NCI-H774 (cell line): Measurements from ENCODE around the gene TAAR8.
"Not testable (repeated sequence)": the region's sequence is repeated elsewhere in the genome, so short reads cannot be mapped to it uniquely, and the experiment has no call there.

Experiments
- DNase-seq: peaks from one replicate; lab custom pipeline; 2025; lab: John Stamatoyannopoulos, UW

Gene TAAR8

GRCh38 chr6:132544826-132545225, 7.6 kb upstream of the TAAR8 start:
- no peak for DNase-seq

- no peak for DNase-seq
Observed at GRCh38 chr6:132548746-132549463, 3.6 kb upstream of the TAAR8 start.

GRCh38 chr6:132551214-132551613, 1.3 kb upstream of the TAAR8 start:
- DNase-seq: no peak

GRCh38 chr6:132560087-132560486, 7.6 kb downstream of the TAAR8 start:
- DNase-seq: not testable (repeated sequence)

GRCh38 chr6:132566404-132566803, 13.9 kb downstream of the TAAR8 start:
- DNase-seq: no peak

GRCh38 chr6:132567566-132567965, 15.1 kb downstream of the TAAR8 start:
- DNase-seq: no peak

- no peak for DNase-seq
Observed at GRCh38 chr6:132568611-132569010, 16.1 kb downstream of the TAAR8 start.

GRCh38 chr6:132569170-132569569, 16.7 kb downstream of the TAAR8 start:
- DNase-seq: no peak

- no peak for DNase-seq
Observed at GRCh38 chr6:132570221-132570777, 17.8 kb downstream of the TAAR8 start, which contains the start of gene TAAR6. Gene TAAR6 (plus strand): TSS chr6:132570322. CDS start chr6:132570322, 0 bp downstream.

GRCh38 chr6:132571774-132572173, 19.3 kb downstream of the TAAR8 start:
- DNase-seq: no peak

GRCh38 chr6:132584698-132585097, 32.2 kb downstream of the TAAR8 start:
- no peak for DNase-seq

GRCh38 chr6:132587424-132587823, 35.0 kb downstream of the TAAR8 start:
- DNase-seq: no peak

- no peak for DNase-seq
Observed at GRCh38 chr6:132589454-132589853, 37.0 kb downstream of the TAAR8 start, which contains the start of gene TAAR5. Gene TAAR5 (minus strand): TSS chr6:132589741. CDS start chr6:132589686, 55 bp downstream.

- no peak for DNase-seq
Observed at GRCh38 chr6:132590362-132590761, 37.9 kb downstream of the TAAR8 start.

GRCh38 chr6:132592855-132593254, 40.4 kb downstream of the TAAR8 start:
- DNase-seq: no peak

- no peak for DNase-seq
Observed at GRCh38 chr6:132596201-132596600, 43.7 kb downstream of the TAAR8 start.

- no peak for DNase-seq
Observed at GRCh38 chr6:132598473-132598872, 46.0 kb downstream of the TAAR8 start.

- not testable (repeated sequence) for DNase-seq
Observed at GRCh38 chr6:132600900-132601299, 48.4 kb downstream of the TAAR8 start.
